OCI-M1 (cell line): ENCODE measurements around the gene TK2.

ENCODE experiments used
- DNase-seq: peaks from one replicate; lab custom pipeline; 2025; lab: John Stamatoyannopoulos, UW

TK2 gene

DNA sequence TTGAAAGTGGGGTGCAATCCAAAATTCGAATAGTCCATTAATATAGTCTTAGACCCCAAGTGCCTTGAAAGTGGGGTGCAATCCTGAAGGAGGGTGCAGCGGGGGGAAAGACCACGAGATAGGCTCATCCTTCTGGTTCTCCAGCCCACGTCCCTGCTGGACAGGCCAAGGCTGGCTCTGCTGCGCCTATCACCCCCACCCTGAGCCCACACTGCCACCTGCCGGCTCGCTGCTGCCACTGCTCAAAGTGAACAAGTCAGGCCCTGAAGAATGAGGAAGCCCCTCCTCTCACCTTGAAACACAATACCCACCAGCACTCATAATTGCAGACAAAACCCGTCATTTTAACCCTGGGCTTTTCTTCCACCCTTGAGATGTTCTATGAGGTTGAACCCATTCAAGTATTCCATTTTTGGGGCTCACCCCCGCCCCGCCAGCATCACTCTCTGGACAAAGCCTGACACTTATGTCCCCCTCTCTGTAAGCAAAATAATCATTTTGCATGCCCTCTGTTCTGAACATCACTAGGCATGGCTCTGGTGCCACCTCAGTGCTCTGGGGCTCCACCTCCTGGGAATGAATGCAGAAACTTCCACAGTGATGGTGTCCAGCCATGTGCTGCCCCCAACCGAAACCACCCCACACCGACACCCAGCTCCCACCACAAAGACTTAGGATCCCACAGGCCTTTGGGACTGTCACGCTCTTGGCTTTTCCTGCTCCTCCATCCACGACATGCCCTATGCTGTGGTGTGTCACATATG is 66.1 kb downstream of the TK2 start:
- peak; percentile 88 for DNase-seq

DNA sequence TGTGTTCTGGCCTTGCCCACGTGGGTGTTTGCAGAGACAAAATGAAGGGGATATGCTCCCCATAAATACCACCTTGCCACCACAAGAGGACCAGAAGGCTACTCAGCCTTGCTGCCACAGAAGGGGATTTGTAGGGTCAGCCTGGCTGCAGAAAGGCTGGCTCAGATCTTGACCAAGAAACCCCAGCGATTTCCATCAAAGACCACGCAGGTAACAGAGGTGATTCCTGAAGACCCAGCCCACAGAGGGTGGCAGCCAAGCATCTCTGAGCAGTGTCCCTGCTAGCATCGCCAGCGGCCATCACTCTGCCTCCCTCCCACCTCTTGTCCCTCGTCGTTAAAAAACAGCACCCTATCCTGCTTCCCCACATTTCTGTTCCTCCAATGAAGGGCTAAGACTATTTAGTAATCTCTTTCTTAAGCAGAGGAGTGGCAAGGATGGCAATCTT is 68.0 kb downstream of the TK2 start:
- DNase-seq: no peak

DNA sequence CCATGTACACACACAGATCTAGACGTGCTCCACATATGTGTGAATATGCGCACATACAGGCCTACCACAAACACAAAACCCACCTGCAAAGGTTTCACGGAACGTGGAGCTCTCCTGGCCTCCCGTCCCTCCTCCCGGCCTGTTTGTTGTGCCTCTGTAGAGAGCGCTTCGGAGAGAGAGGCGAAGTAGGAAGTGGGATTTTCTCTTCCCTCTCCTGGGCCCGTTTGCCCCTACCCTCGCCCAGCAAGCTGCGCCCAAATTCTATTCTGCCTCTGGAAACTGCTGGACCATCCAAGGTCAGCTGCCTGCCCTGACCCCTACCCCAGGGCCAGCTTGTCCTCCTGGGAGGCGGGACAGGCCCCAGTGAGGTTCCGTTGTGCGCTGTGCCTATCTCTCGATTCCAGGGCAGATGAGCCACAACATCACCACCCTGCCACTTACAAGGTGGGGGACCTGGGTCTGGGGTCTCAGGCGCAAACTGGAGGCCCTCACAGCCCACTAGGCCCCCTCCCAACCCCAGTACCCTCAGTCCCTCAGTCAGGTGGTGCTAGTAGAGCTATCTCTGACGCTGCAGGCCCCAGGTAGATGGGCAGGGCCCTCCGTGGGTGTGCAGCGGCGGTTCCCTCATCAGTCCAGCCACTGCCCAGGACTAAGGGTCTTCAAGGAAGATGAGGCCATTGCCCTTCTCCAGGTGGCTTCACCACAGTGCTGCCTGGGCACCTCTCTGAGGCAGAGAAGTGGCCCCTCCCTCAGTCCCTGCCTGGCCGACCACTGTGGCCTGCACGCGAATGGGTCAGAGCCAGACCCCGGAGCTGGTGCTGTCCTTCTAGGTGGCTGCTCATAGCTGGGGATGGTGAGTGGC is 68.6 kb downstream of the TK2 start:
- no peak for DNase-seq

DNA sequence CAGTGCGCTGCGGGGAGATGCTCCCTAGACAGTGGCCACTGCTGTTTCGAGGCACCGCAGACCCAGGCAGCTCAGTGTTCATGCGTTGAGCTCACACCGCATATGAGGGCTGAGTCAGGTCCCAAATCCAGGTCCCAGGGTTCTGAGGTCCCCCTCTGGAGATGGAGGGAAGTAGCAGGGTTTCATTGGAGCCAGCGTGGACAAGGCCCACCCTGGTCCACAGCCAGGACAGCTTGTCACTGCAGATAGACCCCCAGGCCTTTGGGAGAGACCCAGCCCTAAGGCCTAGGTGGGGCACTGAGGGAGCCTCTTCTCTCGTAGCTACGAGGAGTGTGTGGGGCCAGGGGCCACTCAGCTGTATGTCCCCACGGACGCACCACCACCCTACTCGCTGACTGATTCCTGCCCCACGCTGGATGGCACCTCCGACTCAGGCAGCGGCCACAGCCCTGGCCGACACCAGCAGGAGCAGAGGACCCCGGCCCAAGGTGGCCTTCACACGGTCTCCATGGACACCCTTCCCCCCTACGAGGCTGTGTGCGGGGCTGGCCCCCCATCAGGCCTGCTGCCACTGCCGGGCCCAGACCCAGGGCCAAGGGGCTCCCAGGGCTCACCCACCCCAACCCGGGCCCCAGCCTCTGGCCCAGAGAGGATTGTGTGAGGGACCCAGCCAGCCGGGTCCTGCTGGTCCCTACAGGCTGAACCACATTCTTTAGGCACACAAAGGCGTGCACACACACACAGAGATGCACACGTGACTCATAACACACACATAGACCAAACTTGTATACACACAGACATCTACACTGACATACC is 69.4 kb downstream of the TK2 start:
- no peak for DNase-seq

DNA sequence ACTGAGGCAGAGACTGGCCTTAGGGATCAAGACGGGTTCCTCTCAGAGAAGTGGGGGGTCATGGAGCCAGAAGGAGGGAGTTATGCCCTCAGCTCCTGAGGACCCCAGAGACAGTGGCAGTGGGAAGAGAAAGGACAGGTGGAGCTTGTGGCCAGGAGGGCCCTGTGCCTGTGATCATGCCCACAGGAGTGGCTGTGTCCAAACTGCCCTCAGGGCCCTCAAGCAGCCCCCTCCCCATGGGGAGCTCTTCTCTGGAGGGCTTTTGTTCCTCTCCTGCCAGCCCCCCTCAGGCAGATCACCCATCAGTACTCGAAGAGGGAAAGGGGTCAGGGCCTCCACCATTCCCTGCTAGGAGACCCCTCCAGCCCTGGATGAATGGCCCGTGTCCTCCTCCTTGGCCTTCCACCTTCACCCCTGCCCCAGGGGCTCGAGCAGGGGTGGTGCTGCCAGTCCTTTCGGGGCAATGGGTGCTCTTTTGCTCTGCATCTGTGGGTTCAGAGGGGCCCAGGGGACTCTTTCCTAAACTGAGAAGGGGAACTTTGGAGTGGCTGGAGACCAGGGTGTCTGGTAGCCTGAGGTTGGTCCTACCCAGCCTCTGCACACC is 70.2 kb downstream of the TK2 start:
- no peak for DNase-seq

DNA sequence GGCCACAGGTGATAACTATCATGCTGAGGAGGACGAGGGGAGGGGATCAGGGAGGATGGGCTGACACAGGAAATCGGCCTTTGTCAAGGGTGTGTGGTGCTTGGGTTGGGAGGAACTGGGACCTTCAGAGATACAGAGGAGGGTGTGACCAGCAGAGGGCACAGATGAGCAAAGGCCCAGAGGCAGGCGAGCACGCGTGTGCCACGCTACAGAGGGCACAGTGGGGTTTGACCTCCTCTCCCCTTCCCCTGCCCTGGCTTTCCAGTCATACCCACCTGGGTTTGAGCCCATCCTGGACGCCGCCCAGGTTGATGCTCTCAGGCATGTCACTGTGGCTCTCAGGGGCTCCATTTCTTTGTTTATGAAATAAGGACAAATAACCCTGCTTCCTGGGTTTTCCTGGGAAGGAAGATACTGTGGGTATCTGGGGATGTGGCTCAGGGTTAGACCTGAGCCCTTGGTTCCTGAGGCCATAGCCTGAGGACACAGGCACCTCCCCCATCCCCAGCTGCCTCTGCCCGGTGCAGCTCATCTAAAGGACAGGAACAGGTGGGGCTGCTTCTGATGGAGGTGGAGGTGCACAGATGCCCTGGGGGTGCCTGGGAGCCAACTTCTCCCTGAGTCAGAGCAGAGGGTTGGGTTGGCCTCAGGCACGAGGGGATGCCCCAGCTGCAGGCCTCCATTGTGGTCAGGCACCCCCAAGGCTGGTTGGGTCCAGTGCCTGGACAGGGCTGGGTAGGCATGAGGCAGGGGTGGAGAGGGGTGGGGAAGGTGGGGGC is 71.0 kb downstream of the TK2 start:
- DNase-seq: peak; percentile 84

DNA sequence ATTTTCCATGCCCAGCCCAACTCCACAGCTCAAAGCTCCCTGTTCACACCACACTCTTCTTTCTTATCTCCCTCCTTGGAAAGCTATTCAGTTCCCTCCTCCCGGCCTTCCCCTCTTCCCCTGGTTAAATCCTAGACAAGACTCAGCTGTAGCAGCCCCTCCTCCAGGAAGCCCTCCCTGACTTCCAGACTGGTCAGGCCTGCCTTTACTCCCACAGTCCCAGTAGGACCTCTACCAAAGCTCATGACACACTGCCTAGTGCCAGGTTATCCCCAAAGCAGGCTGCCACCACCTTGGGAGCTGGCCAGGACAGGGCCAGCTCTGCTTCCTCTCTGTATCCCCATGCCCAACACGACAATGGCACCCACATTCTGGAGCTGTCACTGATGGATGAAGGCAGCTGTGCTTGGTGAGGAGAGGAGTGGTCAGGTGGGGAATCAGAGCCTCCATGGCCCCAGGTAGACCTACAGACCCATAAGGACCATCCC is 72.8 kb downstream of the TK2 start:
- no peak for DNase-seq

DNA sequence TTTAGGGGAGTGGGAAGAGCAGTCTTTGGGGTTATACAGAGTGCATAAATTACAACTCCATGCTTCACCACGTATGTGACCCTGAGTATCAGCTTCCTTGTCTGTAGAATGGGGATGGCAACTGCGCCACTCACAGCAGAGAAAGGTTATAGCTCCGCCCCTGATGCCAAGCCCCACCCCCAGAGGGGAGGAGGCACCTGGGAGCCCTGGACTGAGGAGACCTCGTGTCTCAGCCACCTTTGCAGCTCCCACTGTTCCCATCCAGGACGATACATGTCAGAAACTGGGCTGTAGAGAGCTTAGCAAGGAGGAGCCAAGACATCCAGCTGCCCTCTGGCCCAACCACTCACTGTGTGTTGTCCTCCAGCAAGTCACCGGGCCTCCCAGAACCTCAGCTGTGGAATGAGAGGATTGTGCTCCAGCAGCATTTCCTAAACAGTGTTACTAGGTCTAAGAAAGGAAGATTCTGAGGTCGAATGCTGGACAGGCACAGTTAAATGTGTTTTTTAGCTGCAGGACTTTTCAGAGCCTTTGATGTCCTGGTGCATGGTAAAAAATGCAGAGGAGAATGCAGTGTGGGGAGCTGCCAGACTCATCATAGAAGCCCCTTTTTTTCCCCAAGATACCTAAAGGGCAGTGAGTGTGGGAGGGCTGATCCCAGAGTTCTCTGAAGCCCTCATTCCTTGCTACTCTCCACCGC is 73.4 kb downstream of the TK2 start:
- peak; percentile 24 for DNase-seq

DNA sequence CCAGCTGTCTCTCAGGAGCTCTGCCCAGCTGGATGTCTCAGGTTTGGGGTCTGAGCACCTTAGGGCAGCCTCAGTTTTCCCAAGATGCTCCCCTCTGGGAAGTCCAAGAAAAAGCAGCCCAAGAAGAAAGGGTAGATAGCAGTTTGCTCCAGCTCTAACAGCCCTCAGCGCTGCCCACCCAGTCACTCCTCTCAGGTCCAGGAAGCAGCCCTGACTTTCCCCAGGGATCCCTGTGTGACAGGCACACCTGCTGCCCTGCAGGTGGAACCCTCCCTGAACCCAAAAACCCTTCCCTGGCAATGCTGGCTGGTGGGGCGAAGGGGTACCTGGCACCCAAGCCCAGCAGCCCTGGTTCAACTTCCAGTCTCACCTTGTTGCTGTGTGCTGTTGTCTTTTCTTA is 74.7 kb downstream of the TK2 start:
- no peak for DNase-seq

DNA sequence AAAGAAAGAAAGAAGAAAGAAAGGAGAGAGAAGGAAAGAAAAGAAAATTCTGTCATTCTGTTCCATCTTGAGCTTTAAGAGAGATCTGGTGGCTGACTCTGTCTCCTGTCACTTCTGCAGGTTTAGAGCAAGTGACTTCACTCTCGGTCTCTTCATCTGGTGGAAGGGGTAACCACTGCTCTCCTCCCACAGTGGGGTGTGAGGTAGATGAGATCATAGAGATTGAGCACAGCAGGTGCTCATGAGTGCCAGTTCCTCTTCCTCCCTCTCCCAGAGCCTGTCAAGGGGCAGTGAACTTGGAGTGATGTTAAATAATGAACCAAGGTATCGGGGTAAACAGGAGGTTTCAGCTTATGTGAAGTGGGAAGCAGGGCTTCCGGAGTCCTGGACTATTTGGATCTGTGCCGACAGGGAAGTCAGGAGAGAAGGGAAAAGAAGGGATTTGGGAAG is 75.1 kb downstream of the TK2 start:
- DNase-seq: peak; percentile 9

DNA sequence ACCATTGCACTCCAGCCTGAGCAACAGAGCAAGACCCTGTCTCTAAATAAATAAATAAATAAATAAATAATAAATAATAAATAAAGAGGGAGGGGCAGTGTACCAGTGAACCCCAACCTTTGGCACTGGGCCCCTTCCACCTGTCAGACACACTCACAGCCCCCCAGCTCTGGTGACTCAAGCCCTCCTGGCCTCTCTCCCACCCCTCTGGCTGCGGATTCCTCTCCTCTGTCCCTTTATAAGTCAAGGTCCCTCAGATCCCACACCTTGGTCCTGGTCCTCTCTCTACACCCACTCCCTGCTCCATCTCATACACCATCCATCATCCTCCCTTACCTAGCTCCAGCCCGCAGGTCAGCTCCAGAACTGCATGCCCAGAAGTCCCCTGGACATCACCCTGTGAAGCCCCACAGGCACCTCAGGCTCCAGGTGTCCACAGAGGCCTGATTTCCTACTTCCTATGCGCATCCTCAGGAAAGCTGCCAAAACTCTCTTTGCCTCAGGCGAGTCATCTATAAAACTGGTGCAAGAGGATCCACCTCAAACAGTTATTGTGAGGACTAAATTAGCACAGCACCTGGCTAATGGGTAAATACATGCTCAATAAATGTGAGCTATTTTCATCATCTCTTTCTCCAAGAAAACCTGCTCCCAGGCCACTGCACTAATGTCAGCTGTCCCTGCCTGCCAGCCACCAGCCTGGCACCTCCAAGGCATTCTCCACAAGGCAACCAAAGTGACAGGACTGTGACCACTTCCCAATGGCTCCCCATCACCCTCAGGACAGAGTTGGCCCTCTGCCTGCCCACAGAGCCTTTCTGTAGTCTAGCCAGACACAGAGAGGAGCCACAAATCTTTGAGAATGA is 76.0 kb downstream of the TK2 start:
- no peak for DNase-seq

DNA sequence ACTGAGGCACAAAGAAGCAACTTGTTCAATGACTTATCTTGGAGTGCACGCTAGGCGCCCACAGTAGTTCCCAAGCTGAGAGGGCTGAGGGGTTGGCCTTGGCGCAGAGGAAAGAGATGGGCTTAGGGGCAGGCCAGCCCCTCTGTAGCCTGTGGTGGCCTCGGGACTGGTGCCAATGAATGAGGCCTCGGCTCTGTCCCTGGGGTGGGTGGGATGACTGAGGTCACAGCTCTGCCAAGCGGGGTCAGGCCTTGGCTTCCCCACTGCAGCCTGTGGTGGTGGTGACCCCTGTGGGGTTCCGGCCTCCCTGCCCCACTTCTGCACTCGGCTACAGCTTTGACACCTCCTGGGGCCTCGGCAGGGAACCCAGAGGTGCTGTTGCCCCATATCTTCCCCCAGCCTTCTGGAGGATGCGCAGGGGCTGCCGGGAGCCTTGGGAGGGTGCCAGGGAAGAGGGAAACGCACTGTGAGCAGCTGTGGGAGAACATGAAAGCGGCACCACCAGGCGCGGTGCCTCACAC is 76.8 kb downstream of the TK2 start:
- no peak for DNase-seq

DNA sequence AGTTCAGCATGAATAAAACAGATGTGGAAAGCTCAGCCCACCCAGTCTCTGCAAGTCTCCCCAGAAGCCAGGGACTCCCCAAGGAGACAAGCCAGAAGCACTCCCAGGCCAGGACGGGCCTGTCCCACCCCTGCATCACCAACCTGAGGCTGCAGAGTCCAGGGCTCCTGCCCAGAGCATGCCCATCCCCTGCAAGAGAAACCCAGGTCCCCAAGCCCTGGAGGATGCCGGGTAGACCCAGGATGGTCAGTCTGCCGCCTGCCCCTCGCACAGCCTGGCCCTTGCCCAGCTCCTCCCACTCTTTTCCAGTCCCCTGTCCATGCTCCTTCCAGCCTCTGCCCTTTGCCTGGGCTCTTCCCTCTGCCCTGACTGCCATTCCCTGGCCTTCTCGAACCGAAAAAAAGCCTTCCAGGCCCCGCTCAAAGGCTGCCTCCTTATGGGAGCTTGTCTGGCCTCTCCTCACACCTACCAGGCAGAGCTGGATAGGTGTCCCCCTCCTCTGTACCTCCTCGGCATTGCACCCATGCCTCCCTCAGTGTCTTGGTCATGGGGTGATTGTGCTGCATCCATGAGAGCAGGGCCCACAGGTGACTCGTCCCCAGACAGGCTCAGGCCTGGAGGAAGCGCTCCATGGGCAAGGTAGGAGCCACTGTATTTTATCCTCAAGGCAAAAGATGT is 78.1 kb downstream of the TK2 start:
- no peak for DNase-seq

DNA sequence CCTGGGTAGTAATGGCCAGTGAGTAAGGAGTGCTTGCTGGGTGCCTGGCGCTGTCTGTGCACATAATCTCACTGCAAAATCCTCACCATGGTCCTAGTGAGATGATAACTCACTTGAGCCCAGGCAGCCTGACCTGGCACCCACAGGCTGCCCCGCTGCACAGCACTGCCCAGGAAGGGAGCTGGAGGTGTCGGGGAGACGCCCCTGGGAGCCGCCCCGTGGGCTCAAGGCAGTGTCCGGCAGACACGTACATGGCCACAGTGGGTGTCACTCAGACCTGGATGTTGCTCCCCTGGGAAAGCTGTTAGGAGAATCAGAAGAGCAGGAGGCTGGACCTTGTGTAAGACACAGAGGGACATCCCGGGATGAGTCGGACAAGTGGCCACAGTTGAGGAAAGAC is 78.7 kb downstream of the TK2 start:
- DNase-seq: no peak

DNA sequence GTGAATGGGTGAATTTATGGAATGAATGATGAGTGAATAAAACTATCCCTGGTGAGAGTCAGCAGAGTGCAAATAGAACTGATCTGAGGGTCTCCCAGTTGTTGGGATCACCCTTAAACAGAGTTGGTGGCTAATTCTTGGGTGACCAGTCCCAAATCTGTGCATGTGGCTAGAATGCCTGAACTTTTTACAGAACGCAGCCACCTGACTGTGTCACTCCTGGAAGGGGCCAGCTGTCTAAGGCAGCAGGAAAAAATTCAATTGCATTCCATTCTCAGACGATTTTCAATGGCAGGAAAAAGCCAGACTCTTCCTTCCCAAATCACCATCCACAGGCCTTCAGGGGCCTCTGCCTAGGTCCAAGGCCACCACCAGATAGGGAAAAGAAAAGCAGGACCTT is 79.4 kb downstream of the TK2 start:
- DNase-seq: no peak

DNA sequence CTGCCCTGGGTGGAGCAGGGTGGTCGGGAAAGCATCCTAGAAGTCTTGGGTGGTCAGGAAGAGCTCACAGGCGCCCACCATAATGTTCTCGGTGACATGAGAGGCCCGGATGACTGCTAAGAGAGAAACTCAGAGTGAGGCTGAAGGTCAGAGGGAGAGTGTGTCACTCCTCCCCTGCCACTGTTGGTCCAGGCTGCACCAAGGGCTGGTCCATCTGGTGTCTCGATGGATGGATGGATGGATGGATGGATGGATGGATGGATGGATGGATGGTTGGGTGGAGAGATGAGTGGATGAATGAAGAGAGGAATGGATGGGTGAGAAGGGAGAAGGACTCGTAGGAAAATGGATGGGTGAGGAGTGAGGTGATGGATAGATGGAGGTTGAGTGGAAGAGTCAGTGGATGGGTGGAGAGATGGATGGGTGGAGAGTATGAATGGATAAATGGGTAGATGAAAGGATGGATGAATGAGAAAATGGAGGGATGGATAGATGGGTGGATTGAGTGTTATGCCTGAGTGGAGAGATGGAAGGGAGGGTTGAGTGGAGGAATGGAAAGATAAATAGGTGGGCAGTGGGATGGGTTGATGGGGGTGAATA is 79.9 kb downstream of the TK2 start:
- DNase-seq: no peak

DNA sequence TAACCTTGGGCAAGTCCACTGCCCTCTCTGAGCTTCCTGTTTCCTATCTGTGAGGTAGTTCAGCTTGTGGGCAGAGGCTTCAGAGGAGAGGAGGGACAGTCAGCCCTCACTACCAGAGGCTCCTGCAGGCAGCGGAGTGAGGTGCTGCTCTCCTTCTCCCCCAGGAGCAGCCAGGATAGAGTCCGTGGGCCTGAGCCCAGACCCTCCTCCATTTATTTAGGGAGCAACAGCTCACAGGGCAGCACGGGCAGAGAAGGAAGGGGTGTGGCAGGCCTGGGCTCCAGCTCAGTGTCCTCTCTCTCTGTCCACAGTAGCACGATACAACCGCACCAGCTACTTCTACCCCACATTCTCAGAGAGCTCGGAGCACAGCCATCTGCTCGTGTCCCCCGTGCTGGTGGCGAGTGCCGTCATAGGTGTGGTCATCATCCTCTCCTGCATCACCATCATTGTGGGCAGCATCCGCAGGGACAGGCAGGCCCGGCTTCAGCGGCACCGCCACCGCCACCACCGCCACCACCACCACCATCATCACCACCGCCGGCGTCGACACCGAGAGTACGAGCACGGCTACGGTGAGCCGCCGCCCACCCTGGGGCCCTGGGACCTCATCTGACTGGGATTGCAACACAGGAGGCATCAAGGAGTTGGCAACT is 80.5 kb downstream of the TK2 start:
- DNase-seq: no peak
